HepG2 (cell line): ENCODE results near the gene TFCP2L1. TPM values are rescaled to one million over a fixed set of nuclear protein-coding genes. Genes with fewer than 3 reads are reported as not detected.
"Not testable (repeated sequence)": the region's sequence is repeated elsewhere in the genome, so short reads cannot be mapped to it uniquely, and the experiment has no call there.

Experiments
- ATAC-seq: fragments of 200-7000 bp; cut with Tn5 transposase; 3 replicates; pipeline ENCODE4 v1.9.1; 2020; ENCODE audit warnings: mild to moderate bottlenecking, moderate library complexity
- BruUV-seq: library from RNA; stranded (reverse); fragments of 400-500 nt; replicated peaks from 2 replicates; lab custom pipeline; 2021; lab: Mats Ljungman, UMichigan
- CTCF ChIA-PET: fragments of 300-600 bp; formaldehyde crosslinking; extraction: SDS; loops from one replicate; lab custom pipeline; 2021; ENCODE audit warnings: low total read pairs, inconsistent platforms, low intra/inter-chr PET ratio; lab: Yijun Ruan, JAX
- POLR2A ChIA-PET: fragments of 350-600 bp; sonication (Branson Sonifier 250); formaldehyde crosslinking; loops from one replicate; lab custom pipeline; 2020; ENCODE audit warnings: antibody characterized with exemption, inconsistent platforms; lab: Yijun Ruan, JAX
- DNase-seq: peaks from one replicate; pipeline ENCODE4 v3.0.0-alpha.2; 2015; ENCODE audit warnings: low spot score
- FAIRE-seq: peaks from 3 replicates; lab custom pipeline; 2011; peaks lifted over from hg19 to GRCh38; lab: Jason Lieb, UNC
- H2AFZ ChIP-seq: one replicate; pipeline ENCODE4 v1.6.1; 2011; ENCODE audit warnings: low read length, inconsistent platforms
- H3K27ac ChIP-seq: fragments of 300-600 bp; 3 replicates; pipeline ENCODE4 v1.8.0; 2011; ENCODE audit warnings: mixed run types, mild to moderate bottlenecking, mixed read lengths, low read length, inconsistent platforms; ENCODE audit not compliant: insufficient read depth; ENCODE audit errors: extremely low read length
- H3K27me3 ChIP-seq, 2 experiments: fragments of 200-600 bp in 1 of 2; 2 replicates in 1 of 2; 3 replicates in 1 of 2; pipeline versions ENCODE4 v1.6.0 to v1.8.0; 2011; ENCODE audit warnings: low read length in 2 of 2, mild to moderate bottlenecking in 2 of 2, moderate library complexity in 2 of 2, inconsistent platforms in 1 of 2; ENCODE audit not compliant: insufficient read depth in 2 of 2, control insufficient read depth in 1 of 2
- H3K36me3 ChIP-seq, 2 experiments: fragments of 200-600 bp in 1 of 2; replicated peaks in 1 of 2; 2 replicates in 1 of 2; 3 replicates in 1 of 2; pipeline versions ENCODE4 v1.5.1 to v1.8.0; 2011; ENCODE audit warnings: low read length in 2 of 2, inconsistent platforms in 1 of 2; ENCODE audit not compliant: insufficient read depth in 2 of 2, control insufficient read depth in 1 of 2
- H3K4me1 ChIP-seq: 2 replicates; pipeline ENCODE4 v1.5.1; 2012; ENCODE audit warnings: low read length, inconsistent platforms; ENCODE audit not compliant: insufficient read depth
- H3K4me2 ChIP-seq: 2 replicates; pipeline ENCODE4 v1.6.0; 2011; ENCODE audit warnings: low read depth, low read length, inconsistent platforms
- H3K4me3 ChIP-seq, 3 experiments: fragments of 200-600 bp in 1 of 3; sonication (generic), shearing (Covaris generic) in 1 of 3; replicated peaks in 1 of 3; 2 replicates each; pipeline ENCODE4 v1.5.1; 2011 to 2016; ENCODE audit warnings: low read length in 3 of 3, inconsistent platforms in 2 of 3, low read depth in 2 of 3, mild to moderate bottlenecking in 2 of 3, control low read depth in 1 of 3, mixed read lengths in 1 of 3; ENCODE audit not compliant: insufficient read depth in 1 of 3
- H3K79me2 ChIP-seq: one replicate; pipeline ENCODE4 v1.6.1; 2011; ENCODE audit warnings: low read length, inconsistent platforms; ENCODE audit not compliant: insufficient read depth
- H3K9ac ChIP-seq: 2 replicates; pipeline ENCODE4 v1.6.0; 2011; ENCODE audit warnings: mild to moderate bottlenecking, low read depth, low read length, inconsistent platforms; ENCODE audit not compliant: insufficient read depth
- H3K9me3 ChIP-seq: 2 replicates; pipeline ENCODE4 v1.5.1; 2012; ENCODE audit warnings: mild to moderate bottlenecking, low read length
- H4K20me1 ChIP-seq: 2 replicates; pipeline ENCODE4 v1.6.0; 2011; ENCODE audit warnings: inconsistent platforms, mild to moderate bottlenecking, low read length, moderate library complexity; ENCODE audit not compliant: insufficient read depth
- ELF1 ChIP-seq: sonication (generic); formaldehyde crosslinking; IDR thresholded peaks from 2 replicates; pipeline ENCODE4 v1.4.0; 2020; ENCODE audit warnings: missing genetic modification reagents
- HNF4A ChIP-seq: sonication (generic); formaldehyde crosslinking; IDR thresholded peaks from 2 replicates; pipeline ENCODE4 v1.4.0; 2020; ENCODE audit warnings: missing genetic modification reagents
- PHB2 ChIP-seq: fragments of 450-650 bp; IDR thresholded peaks from 2 replicates; pipeline ENCODE4 v1.6.1; 2018; ENCODE audit not compliant: partially characterized antibody
- RXRB ChIP-seq: IDR thresholded peaks from 2 replicates; pipeline ENCODE4 v1.6.1; 2016; ENCODE audit warnings: borderline replicate concordance, missing genetic modification reagents, missing compliant biosample characterization
- ZNF660 ChIP-seq: sonication (generic); formaldehyde crosslinking; IDR thresholded peaks from 2 replicates; pipeline ENCODE4 v1.5.1; 2020; ENCODE audit warnings: mild to moderate bottlenecking, low read depth, missing genetic modification reagents, borderline replicate concordance
- WGBS: methylation state at CpG from one replicate; pipeline ENCODE4 v1.1.6; 2017; ENCODE audit warnings: low lambda C conversion rate; 5-methylcytosine and 5-hydroxymethylcytosine counted together
- in situ Hi-C: cut with HindIII; loops from 2 replicates; pipeline ENCODE4 v1.10.0; 2017; ENCODE audit warnings: low pct_unique_long_range_greater_than_20kb; ENCODE audit not compliant: extremely low pct_ligation_motif_present
- intact Hi-C: fragments of 100-400 bp; cut with micrococcal nuclease; formaldehyde crosslinking; loops from one replicate; pipeline ENCODE4 v1.10.0; 2022; ENCODE audit not compliant: unreplicated experiment
- polyA plus RNA-seq, 8 experiments: library from polyadenylated mRNA; depleted of rRNA in 3 of 8; stranded (reverse) in 7 of 8; unstranded in 1 of 8; fragments of >200 nt; fragmentation: Illumina TruSeq in 4 of 8; extraction: Trizol in 4 of 8; gene quantifications; 2 replicates each; pipeline versions ENCODE4 v1.2.1 to v1.2.3, GENCODE V29; 2011 to 2016; ENCODE audit warnings: low read depth in 4 of 8, missing spikeins in 1 of 8, mixed read lengths in 1 of 8; ENCODE audit not compliant: insufficient read depth in 1 of 8
- total RNA-seq, 5 experiments: library from RNA; depleted of rRNA; stranded (reverse); fragments of >200 nt; fragmentation: Illumina TruSeq; extraction: Trizol; gene quantifications; 2 replicates each; pipeline ENCODE4 v1.2.3, GENCODE V29; 2016; ENCODE audit warnings: low read depth in 1 of 5

TFCP2L1 gene
- total and polyA plus RNA-seq, 2 of the 13 experiments (the other 11 are each of a cell fraction or from before 2014, with no cell fraction given), result under 0.01 TPM; not detected in 1

DNA sequence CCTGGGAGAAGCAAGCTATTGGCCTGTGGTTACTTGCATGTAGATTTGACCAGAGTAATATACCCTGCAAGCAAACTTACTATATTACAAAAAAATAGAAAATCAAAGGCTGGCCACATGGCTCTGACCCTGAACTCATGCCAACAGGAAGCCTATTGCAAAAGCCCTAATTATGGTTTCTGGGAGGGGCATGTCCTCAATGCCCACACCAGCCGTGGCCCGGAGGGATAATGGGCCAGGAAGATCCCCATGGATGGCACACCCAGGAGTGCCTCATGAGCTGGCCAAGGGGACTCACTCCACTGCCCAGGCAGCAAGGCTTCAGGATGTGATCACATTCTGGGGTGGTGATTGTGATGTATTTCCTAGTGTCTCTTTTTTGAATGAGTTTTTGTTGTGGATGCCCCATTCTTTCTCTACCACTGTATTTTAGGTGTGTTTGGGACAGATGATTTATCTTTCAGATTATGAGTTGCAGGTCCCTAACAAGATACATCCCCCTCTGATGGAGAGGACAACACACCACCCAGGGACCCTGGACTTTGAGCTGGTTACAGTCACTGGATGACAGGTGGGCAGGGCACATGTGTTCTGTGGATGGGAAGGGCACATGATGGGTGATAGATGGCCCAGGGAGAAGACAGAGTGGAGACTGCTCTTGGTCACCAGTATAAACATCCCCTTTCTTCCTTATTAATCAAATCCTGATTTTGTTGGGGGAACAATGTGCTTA lies 18.7 kb upstream of the TFCP2L1 start:
- WGBS, result 0% methylated on average over 2 of the region's 2 CpGs
- FAIRE-seq (no peak), ATAC-seq (peak; percentile 68), DNase-seq (peak; percentile 34)
- Histone ChIP-seq H3K4me1 (no peaks in the 10 kb centered on the region), H2AFZ (no peak overlapping the region), H4K20me1 (no peaks in the 10 kb centered on the region), H3K36me3 (no peaks in the 10 kb centered on the region), H3K79me2 (no peaks in the 10 kb centered on the region), H3K9me3 (no peaks in the 10 kb centered on the region), H3K4me2 (no peak overlapping the region), H3K27me3 (peaks cover 0 to 4% of the 10 kb centered on the region in 2 experiments; a peak in 1 of 5 replicates), H3K4me3 (no peak overlapping the region), H3K9ac (no peak overlapping the region), H3K27ac (no peak overlapping the region)
- ChIA-PET POLR2A (no interaction called here), CTCF (no interaction called here)
- in situ Hi-C loops (no loop called here), intact Hi-C loops (no loop called here)
- TF ChIP-seq HNF4A (CRISPR knock-in tag) (peak; percentile 55; the same call in 1 of the 2 replicates), RXRB (CRISPR knock-in tag) (no peak), ZNF660 (CRISPR knock-in tag) (no peak), PHB2 (no peak), ELF1 (CRISPR knock-in tag) (no peak)
- no TSS peak for BruUV-seq

DNA sequence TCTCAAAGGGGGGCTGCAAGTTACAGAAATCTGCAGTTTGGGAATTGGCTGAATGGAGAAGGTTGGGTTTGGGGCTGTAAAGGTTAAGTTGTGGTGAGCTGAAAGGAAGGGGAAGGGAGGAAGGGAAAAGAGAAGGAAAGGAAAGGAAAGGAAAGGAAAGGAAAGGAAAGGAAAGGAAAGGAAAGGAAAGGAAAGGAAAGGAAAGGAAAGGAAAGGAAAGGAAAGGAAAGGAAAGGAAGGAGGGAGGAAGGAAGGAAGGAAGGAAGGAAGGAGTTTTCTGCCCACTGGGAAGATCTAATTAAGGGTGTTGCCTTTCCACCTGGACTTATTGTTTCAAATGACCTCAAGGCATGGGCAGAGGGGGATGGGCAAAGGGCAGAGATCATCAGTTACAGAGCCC lies 16.2 kb upstream of the TFCP2L1 start:
- BruUV-seq, H3K27ac ChIP-seq, POLR2A ChIA-PET, DNase-seq, H3K79me2 ChIP-seq, H3K36me3 ChIP-seq, H3K27me3 ChIP-seq, H3K9ac ChIP-seq, H4K20me1 ChIP-seq, ATAC-seq, H3K4me3 ChIP-seq, FAIRE-seq, H3K4me1 ChIP-seq, in situ Hi-C loops, H3K9me3 ChIP-seq, intact Hi-C loops, H2AFZ ChIP-seq, CTCF ChIA-PET, H3K4me2 ChIP-seq: not testable (repeated sequence)
